ENCODE results near the gene RETREG1.

The RETREG1 gene

DNA sequence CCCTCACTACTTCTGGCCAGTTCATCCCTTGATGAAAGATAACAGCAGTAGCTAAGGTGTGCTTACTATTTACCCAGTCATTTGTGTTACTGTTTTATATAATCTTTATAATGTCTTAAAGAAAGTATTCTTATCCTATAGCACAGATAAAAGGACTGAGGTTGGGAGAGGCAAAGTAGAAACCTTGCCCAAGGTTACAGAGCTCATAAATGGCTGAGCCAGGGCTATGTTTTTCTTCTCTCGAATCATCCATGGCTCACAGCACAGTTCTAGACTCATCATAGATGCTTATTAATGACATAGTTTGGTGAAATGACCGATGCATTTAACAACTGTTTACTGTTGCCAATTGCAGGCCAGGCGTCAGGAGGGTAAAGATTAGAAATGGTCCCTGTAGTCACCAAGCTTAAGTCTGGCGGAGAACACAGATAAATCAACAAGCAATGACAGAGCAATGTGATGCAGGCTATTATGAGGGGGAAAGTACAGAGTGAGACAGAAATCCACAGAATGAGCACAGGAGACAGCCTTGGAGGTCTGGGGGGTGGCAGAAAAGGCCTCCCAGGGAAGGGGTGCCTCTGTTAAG is 85.6 kb downstream of the RETREG1 start:
- H3K27ac ChIP-seq (replicated peaks; ENCODE audit: low read length): no peak overlapping the region

GRCh38 chr5:16529306-16529705 is 87.5 kb downstream of the RETREG1 start:
- no peak for DNase-seq (ENCODE audit: low spot score)
- Histone ChIP-seq H2AFZ (ENCODE audit: low read length) (no peak overlapping the region), H3K27me3 (ENCODE audit: control insufficient read depth in 3 of 3, insufficient read depth in 3 of 3, low read depth in 1 of 3, low read length in 3 of 3) (no peaks in the 10 kb centered on the region), H3K14ac (ENCODE audit: low read length) (no peak overlapping the region), H2BK15ac (ENCODE audit: low read length) (no peak overlapping the region), H3K9me3 (replicated peaks in 1 of 2; ENCODE audit: control insufficient read depth in 2 of 2, insufficient read depth in 1 of 2, low read depth in 1 of 2, low read length in 2 of 2) (no peaks in the 10 kb centered on the region), H2BK12ac (ENCODE audit: low read length) (no peak overlapping the region), H4K91ac (ENCODE audit: low read depth, low read length, poor library complexity) (no peak overlapping the region), H3K4me2 (ENCODE audit: insufficient read depth, low read length, poor library complexity, severe bottlenecking) (no peak overlapping the region), H3K4ac (ENCODE audit: low read length) (no peak overlapping the region), H2BK120ac (ENCODE audit: low read depth, low read length) (no peak overlapping the region), H3K23ac (ENCODE audit: low read depth, low read length, poor library complexity) (no peak overlapping the region), H3K9ac (ENCODE audit: low read depth, low read length, poor library complexity) (no peak overlapping the region), H3K36me3 (replicated peaks in 1 of 2; ENCODE audit: control insufficient read depth in 2 of 2, insufficient read depth in 2 of 2, low read length in 2 of 2) (no peaks in the 10 kb centered on the region), H2BK5ac (ENCODE audit: low read length) (no peak overlapping the region), H4K8ac (ENCODE audit: low read depth, low read length) (no peak overlapping the region), H3K18ac (ENCODE audit: low read length) (no peak overlapping the region), H3K27ac (replicated peaks; ENCODE audit: low read length) (no peak overlapping the region), H2AK5ac (ENCODE audit: low read depth, low read length) (no peak overlapping the region), H3K4me3 (ENCODE audit: low read length in 2 of 2) (no peak overlapping the region), H3K79me1 (ENCODE audit: low read depth, low read length) (no peaks in the 10 kb centered on the region), H3K4me1 (ENCODE audit: control insufficient read depth in 2 of 2, insufficient read depth in 1 of 2, low read depth in 1 of 2, low read length in 2 of 2) (no peaks in the 10 kb centered on the region)
- WGBS, 2 donors (ENCODE audit: extremely low coverage in 2 of 2, insufficient read length in 2 of 2, insufficient replicate concordance in 1 of 2): no CpG with 5 or more reads among the region's 7 CpGs

More for the DNA sequence above, 85.6 kb downstream of the RETREG1 start:
- H2AK5ac ChIP-seq (ENCODE audit: low read depth, low read length): no peak overlapping the region
- H4K8ac ChIP-seq (ENCODE audit: low read depth, low read length): no peak overlapping the region
- H3K4me3 ChIP-seq (ENCODE audit: low read length in 2 of 2): no peak overlapping the region
- no peak overlapping the region for H2BK5ac ChIP-seq (ENCODE audit: low read length)
- H3K9ac ChIP-seq (ENCODE audit: low read depth, low read length, poor library complexity): no peak overlapping the region
- H2BK120ac ChIP-seq (ENCODE audit: low read depth, low read length): no peak overlapping the region
- H4K91ac ChIP-seq (ENCODE audit: low read depth, low read length, poor library complexity): no peak overlapping the region
- no peaks in the 10 kb centered on the region for H3K79me1 ChIP-seq (ENCODE audit: low read depth, low read length)
- no peak overlapping the region for H2AFZ ChIP-seq (ENCODE audit: low read length)
- H3K36me3 ChIP-seq (replicated peaks in 1 of 2; ENCODE audit: control insufficient read depth in 2 of 2, insufficient read depth in 2 of 2, low read length in 2 of 2): no peaks in the 10 kb centered on the region
- H3K27me3 ChIP-seq (ENCODE audit: control insufficient read depth in 3 of 3, insufficient read depth in 3 of 3, low read depth in 1 of 3, low read length in 3 of 3): no peaks in the 10 kb centered on the region
- no peak overlapping the region for H2BK15ac ChIP-seq (ENCODE audit: low read length)
- H3K14ac ChIP-seq (ENCODE audit: low read length): no peak overlapping the region
- no peaks in the 10 kb centered on the region for H3K9me3 ChIP-seq (replicated peaks in 1 of 2; ENCODE audit: control insufficient read depth in 2 of 2, insufficient read depth in 1 of 2, low read depth in 1 of 2, low read length in 2 of 2)
- H3K4me1 ChIP-seq (ENCODE audit: control insufficient read depth in 2 of 2, insufficient read depth in 1 of 2, low read depth in 1 of 2, low read length in 2 of 2): no peaks in the 10 kb centered on the region
- H2BK12ac ChIP-seq (ENCODE audit: low read length): no peak overlapping the region
- H3K4me2 ChIP-seq (ENCODE audit: insufficient read depth, low read length, poor library complexity, severe bottlenecking): no peak overlapping the region
- no peak overlapping the region for H3K18ac ChIP-seq (ENCODE audit: low read length)
- no peak overlapping the region for H3K4ac ChIP-seq (ENCODE audit: low read length)
- WGBS, 2 donors (ENCODE audit: extremely low coverage in 2 of 2, insufficient read length in 2 of 2, insufficient replicate concordance in 1 of 2): no CpG with 5 or more reads among the region's 4 CpGs
- no peak overlapping the region for H3K23ac ChIP-seq (ENCODE audit: low read depth, low read length, poor library complexity)
- DNase-seq (ENCODE audit: low spot score): no peak

DNA sequence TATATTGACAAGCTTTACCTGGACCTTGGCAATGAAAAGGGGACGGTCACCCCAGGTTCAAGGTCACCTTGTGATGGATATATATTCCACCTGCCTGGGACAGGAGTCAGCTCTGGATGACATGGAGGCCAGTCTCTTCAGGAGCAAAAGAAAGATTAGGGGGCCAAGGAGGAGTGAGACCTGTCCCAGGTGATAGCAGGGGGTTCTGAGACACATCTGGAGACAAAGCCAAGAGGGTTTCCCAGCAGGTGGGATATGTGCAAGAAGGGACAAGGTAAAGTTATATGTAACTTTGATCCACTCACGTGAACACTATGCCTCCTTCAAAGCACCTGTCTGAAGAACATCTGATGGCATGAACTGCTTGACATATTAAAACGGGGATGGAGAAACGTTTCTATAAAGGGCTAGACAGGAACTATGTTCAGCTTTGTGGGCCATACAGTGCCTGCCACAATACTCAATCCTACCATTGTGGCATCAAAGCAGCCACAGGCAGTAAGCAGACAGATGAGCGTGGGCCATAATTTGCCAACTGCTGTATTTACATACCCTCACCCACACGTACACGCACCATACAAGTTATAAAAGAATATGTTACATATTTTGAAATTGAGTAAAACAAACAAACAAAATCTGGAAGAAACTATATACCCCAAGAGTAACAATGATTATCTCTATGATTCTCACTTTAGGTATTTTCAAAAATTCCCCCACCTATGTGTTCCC is 88.3 kb downstream of the RETREG1 start:
- Histone ChIP-seq H3K9ac (ENCODE audit: low read depth, low read length, poor library complexity) (no peak overlapping the region), H3K4me1 (ENCODE audit: control insufficient read depth in 2 of 2, insufficient read depth in 1 of 2, low read depth in 1 of 2, low read length in 2 of 2) (no peaks in the 10 kb centered on the region), H3K4me3 (ENCODE audit: low read length in 2 of 2) (no peak overlapping the region), H3K27me3 (ENCODE audit: control insufficient read depth in 3 of 3, insufficient read depth in 3 of 3, low read depth in 1 of 3, low read length in 3 of 3) (no peaks in the 10 kb centered on the region), H3K9me3 (replicated peaks in 1 of 2; ENCODE audit: control insufficient read depth in 2 of 2, insufficient read depth in 1 of 2, low read depth in 1 of 2, low read length in 2 of 2) (no peaks in the 10 kb centered on the region), H3K18ac (ENCODE audit: low read length) (no peak overlapping the region), H3K14ac (ENCODE audit: low read length) (no peak overlapping the region), H3K27ac (replicated peaks; ENCODE audit: low read length) (no peak overlapping the region), H2AFZ (ENCODE audit: low read length) (no peak overlapping the region), H4K91ac (ENCODE audit: low read depth, low read length, poor library complexity) (no peak overlapping the region), H4K8ac (ENCODE audit: low read depth, low read length) (no peak overlapping the region), H2BK15ac (ENCODE audit: low read length) (no peak overlapping the region), H2BK5ac (ENCODE audit: low read length) (no peak overlapping the region), H3K4ac (ENCODE audit: low read length) (no peak overlapping the region), H3K79me1 (ENCODE audit: low read depth, low read length) (no peaks in the 10 kb centered on the region), H2AK5ac (ENCODE audit: low read depth, low read length) (no peak overlapping the region), H3K36me3 (replicated peaks in 1 of 2; ENCODE audit: control insufficient read depth in 2 of 2, insufficient read depth in 2 of 2, low read length in 2 of 2) (no peaks in the 10 kb centered on the region), H2BK120ac (ENCODE audit: low read depth, low read length) (no peak overlapping the region), H2BK12ac (ENCODE audit: low read length) (no peak overlapping the region), H3K4me2 (ENCODE audit: insufficient read depth, low read length, poor library complexity, severe bottlenecking) (no peak overlapping the region), H3K23ac (ENCODE audit: low read depth, low read length, poor library complexity) (no peak overlapping the region)
- no CpG with 5 or more reads among the region's 7 CpGs for WGBS, 2 donors (ENCODE audit: extremely low coverage in 2 of 2, insufficient read length in 2 of 2, insufficient replicate concordance in 1 of 2)
- DNase-seq (ENCODE audit: low spot score): no peak

GRCh38 chr5:16525651-16526050 is 91.1 kb downstream of the RETREG1 start:
- H4K8ac ChIP-seq (ENCODE audit: low read depth, low read length): no peak overlapping the region
- no peaks in the 10 kb centered on the region for H3K4me1 ChIP-seq (ENCODE audit: control insufficient read depth in 2 of 2, insufficient read depth in 1 of 2, low read depth in 1 of 2, low read length in 2 of 2)
- H4K91ac ChIP-seq (ENCODE audit: low read depth, low read length, poor library complexity): no peak overlapping the region
- no peak overlapping the region for H3K4me2 ChIP-seq (ENCODE audit: insufficient read depth, low read length, poor library complexity, severe bottlenecking)
- no CpG with 5 or more reads among the region's 4 CpGs for WGBS, 2 donors (ENCODE audit: extremely low coverage in 2 of 2, insufficient read length in 2 of 2, insufficient replicate concordance in 1 of 2)
- H2BK15ac ChIP-seq (ENCODE audit: low read length): no peak overlapping the region
- DNase-seq (ENCODE audit: low spot score): no peak
- H3K36me3 ChIP-seq (replicated peaks in 1 of 2; ENCODE audit: control insufficient read depth in 2 of 2, insufficient read depth in 2 of 2, low read length in 2 of 2): no peaks in the 10 kb centered on the region
- H2BK5ac ChIP-seq (ENCODE audit: low read length): no peak overlapping the region
- peaks cover 0 to 6% (median 0%) of the 10 kb centered on the region in 3 experiments for H3K27me3 ChIP-seq (ENCODE audit: control insufficient read depth in 3 of 3, insufficient read depth in 3 of 3, low read depth in 1 of 3, low read length in 3 of 3)
- H2AK5ac ChIP-seq (ENCODE audit: low read depth, low read length): no peak overlapping the region
- no peak overlapping the region for H3K9ac ChIP-seq (ENCODE audit: low read depth, low read length, poor library complexity)
- H3K4me3 ChIP-seq (ENCODE audit: low read length in 2 of 2): no peak overlapping the region
- H3K4ac ChIP-seq (ENCODE audit: low read length): no peak overlapping the region
- H2BK12ac ChIP-seq (ENCODE audit: low read length): no peak overlapping the region
- no peaks in the 10 kb centered on the region for H3K9me3 ChIP-seq (replicated peaks in 1 of 2; ENCODE audit: control insufficient read depth in 2 of 2, insufficient read depth in 1 of 2, low read depth in 1 of 2, low read length in 2 of 2)
- H2AFZ ChIP-seq (ENCODE audit: low read length): no peak overlapping the region
- H2BK120ac ChIP-seq (ENCODE audit: low read depth, low read length): no peak overlapping the region
- no peaks in the 10 kb centered on the region for H3K79me1 ChIP-seq (ENCODE audit: low read depth, low read length)
- no peak overlapping the region for H3K14ac ChIP-seq (ENCODE audit: low read length)
- H3K23ac ChIP-seq (ENCODE audit: low read depth, low read length, poor library complexity): no peak overlapping the region
- H3K27ac ChIP-seq (replicated peaks; ENCODE audit: low read length): no peak overlapping the region
- H3K18ac ChIP-seq (ENCODE audit: low read length): no peak overlapping the region
